Activated naive CD8-positive, alpha-beta T cell treated with anti-CD3 and anti-CD28 coated beads, Interleukin-2, amount 50 U/mL, for 24 hours (primary cell): ENCODE results near the gene SCP2D1.
"Not testable (repeated sequence)": the region's sequence is repeated elsewhere in the genome, so short reads cannot be mapped to it uniquely, and the experiment has no call there.

Source experiments
- ATAC-seq: fragments of 150-1000 bp; cut with Tn5 transposase; one replicate; pipeline ENCODE4 v1.10.0; 2021
- DNase-seq: peaks from one replicate; pipeline ENCODE4 v3.0.0; 2021
- H3K27ac Mint-ChIP-seq: one replicate; pipeline ENCODE4 v1.8.0; 2021; ENCODE audit warnings: mild to moderate bottlenecking, mixed read lengths
- H3K27me3 Mint-ChIP-seq: one replicate; pipeline ENCODE4 v1.8.0; 2021; ENCODE audit warnings: mixed read lengths
- H3K36me3 Mint-ChIP-seq: one replicate; pipeline ENCODE4 v1.8.0; 2021; ENCODE audit warnings: low read depth, mixed read lengths
- H3K4me1 Mint-ChIP-seq: one replicate; pipeline ENCODE4 v1.8.0; 2021; ENCODE audit warnings: mixed read lengths
- H3K4me3 Mint-ChIP-seq: one replicate; pipeline ENCODE4 v1.8.0; 2021; ENCODE audit warnings: mild to moderate bottlenecking, moderate library complexity, mixed read lengths
- H3K9me3 Mint-ChIP-seq: one replicate; pipeline ENCODE4 v1.8.0; 2021; ENCODE audit warnings: mixed read lengths

SCP2D1 gene

GRCh38 chr20:18813483-18813882 is at the start of gene SCP2D1:
Gene SCP2D1, plus strand, starts transcription at chr20:18813783. Its CDS starts 33 bp downstream, at chr20:18813816.
- H3K27ac Mint-ChIP-seq, result no peak within 1 kb of the TSS
- H3K4me1 Mint-ChIP-seq, result no peaks in the 10 kb centered on the region
- H3K4me3 Mint-ChIP-seq, result no peak within 1 kb of the TSS
- DNase-seq, result no peak
- H3K27me3 Mint-ChIP-seq, result peaks cover 2% of the 10 kb centered on the region
- no peaks in the 10 kb centered on the region for H3K9me3 Mint-ChIP-seq
- no peak for ATAC-seq
- H3K36me3 Mint-ChIP-seq, result no peaks in the 10 kb centered on the region

DNA sequence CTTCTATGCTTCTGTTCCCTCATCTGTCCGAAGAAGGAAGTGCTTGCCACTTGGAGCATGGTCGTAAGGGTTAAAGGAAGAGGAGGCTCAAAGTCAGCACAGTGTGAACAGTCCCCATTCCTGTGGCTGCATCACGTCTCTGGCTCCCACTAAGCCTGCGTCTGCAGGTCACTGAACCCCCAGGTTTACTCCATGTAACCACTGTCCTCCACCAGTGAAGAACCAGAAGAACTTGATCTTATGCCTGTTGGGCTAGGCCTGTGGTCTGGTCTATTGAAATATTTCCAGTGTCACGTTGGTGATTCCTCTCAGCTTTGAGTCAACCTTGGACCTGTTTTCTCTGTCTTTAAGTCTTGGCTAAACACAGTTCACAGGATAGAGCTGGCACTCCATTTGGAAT is 45.9 kb upstream of the SCP2D1 start:
- H3K9me3 Mint-ChIP-seq, result no peaks in the 10 kb centered on the region
- no peak for ATAC-seq
- H3K27me3 Mint-ChIP-seq, result peaks cover 5% of the 10 kb centered on the region
- no peak overlapping the region for H3K27ac Mint-ChIP-seq
- peaks cover 10% of the 10 kb centered on the region for H3K36me3 Mint-ChIP-seq
- DNase-seq, result no peak
- no peaks in the 10 kb centered on the region for H3K4me1 Mint-ChIP-seq
- H3K4me3 Mint-ChIP-seq, result no peak overlapping the region

GRCh38 chr20:18773566-18773965 is 40.0 kb upstream of the SCP2D1 start:
- no peaks in the 10 kb centered on the region for H3K9me3 Mint-ChIP-seq
- peaks cover 5% of the 10 kb centered on the region for H3K27me3 Mint-ChIP-seq
- no peak for DNase-seq
- H3K4me3 Mint-ChIP-seq, result no peak overlapping the region
- no peaks in the 10 kb centered on the region for H3K36me3 Mint-ChIP-seq
- no peak overlapping the region for H3K27ac Mint-ChIP-seq
- H3K4me1 Mint-ChIP-seq, result no peaks in the 10 kb centered on the region
- no peak for ATAC-seq

DNA sequence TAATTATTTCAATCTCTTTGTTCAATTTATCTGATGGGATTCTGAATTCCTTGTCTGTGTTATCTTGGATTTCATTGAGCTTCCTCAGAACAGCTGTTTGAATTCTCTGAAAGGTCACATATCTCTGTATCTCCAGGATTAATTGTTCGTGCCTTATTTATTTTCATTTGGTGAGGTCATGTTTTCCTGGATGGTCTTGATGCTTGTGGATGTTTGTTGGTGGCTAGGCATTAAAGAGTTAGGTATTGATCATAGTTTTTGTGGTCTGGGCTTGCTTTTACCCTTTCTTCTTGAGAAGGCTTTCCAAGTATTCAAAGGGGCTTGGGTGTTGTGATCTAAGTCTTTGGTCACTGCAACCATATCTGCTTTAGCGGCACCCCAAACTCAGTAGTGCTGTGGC is 39.4 kb upstream of the SCP2D1 start:
- Mint-ChIP-seq H3K4me3 (no peak overlapping the region), H3K9me3 (no peaks in the 10 kb centered on the region), H3K27ac (no peak overlapping the region), H3K36me3 (no peaks in the 10 kb centered on the region), H3K27me3 (peaks cover 5% of the 10 kb centered on the region), H3K4me1 (no peaks in the 10 kb centered on the region)
- ATAC-seq (no peak), DNase-seq (no peak)

GRCh38 chr20:18775633-18776032 is 38.0 kb upstream of the SCP2D1 start:
- H3K9me3 Mint-ChIP-seq, result no peaks in the 10 kb centered on the region
- no peak overlapping the region for H3K4me3 Mint-ChIP-seq
- no peak for ATAC-seq
- H3K27me3 Mint-ChIP-seq, result peaks cover 5% of the 10 kb centered on the region
- DNase-seq, result no peak
- no peaks in the 10 kb centered on the region for H3K36me3 Mint-ChIP-seq
- H3K27ac Mint-ChIP-seq, result no peak overlapping the region
- H3K4me1 Mint-ChIP-seq, result no peaks in the 10 kb centered on the region

DNA sequence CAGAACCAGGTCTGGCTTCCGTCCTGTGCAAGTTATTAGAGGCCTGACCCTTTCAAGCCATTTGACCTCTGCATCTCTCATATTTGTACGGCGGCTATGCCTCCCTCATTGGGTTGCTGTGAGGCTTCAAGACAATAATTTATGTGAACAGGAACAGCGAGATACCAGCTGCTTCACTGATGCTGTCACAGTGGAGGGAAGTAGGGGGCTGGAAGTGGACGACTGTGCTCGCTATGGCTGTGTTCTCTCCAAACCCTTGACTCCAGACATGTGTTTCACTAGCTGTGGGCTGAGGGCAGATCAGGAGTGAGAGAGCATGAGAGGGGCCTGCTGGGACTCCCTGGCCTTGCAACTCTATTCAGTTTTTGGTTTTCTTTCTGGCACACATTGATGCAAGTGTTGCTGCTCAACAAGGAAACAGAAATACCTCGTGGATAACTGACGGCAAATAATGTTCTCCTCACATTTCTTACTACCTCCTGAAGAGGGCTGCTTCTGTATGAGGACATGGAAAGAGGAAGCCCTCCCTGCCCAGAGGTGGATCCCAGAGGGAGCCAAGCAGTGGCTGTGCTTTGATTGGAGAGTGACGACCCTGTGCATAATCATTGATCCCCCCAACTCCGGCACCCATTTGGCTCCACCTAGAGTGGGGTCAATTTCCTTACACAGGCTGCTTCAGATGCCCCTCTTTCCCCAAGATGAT is 34.7 kb upstream of the SCP2D1 start:
- Mint-ChIP-seq H3K4me1 (no peaks in the 10 kb centered on the region), H3K4me3 (no peak overlapping the region), H3K9me3 (no peaks in the 10 kb centered on the region), H3K27me3 (no peaks in the 10 kb centered on the region), H3K36me3 (no peaks in the 10 kb centered on the region), H3K27ac (no peak overlapping the region)
- ATAC-seq (no peak), DNase-seq (no peak)

GRCh38 chr20:18780385-18781130 is 33.0 kb upstream of the SCP2D1 start:
- ATAC-seq, result no peak
- H3K27ac Mint-ChIP-seq, result no peak overlapping the region
- no peak for DNase-seq
- H3K4me1 Mint-ChIP-seq, result no peaks in the 10 kb centered on the region
- H3K36me3 Mint-ChIP-seq, result no peaks in the 10 kb centered on the region
- H3K9me3 Mint-ChIP-seq, result no peaks in the 10 kb centered on the region
- H3K4me3 Mint-ChIP-seq, result no peak overlapping the region
- peaks cover under 1% of the 10 kb centered on the region for H3K27me3 Mint-ChIP-seq

DNA sequence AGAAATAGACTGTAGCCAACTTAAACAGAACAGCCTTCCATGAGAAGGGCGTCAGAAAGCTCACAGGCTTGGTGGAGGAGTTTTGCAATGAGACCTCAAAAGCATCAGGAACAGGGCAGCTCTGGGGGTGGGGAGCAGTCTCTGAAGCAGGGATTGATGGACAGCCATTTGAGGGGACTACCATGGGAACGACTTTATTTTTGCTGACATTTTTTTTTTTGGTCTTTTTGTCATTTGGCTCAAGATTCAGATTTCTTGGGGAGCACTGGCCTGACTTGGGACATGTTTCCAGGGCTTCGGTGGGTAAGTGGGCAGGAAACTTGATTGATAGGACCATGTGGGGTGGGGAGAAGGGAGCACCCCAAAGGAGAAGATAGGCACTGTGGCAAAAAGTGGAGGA is 32.1 kb upstream of the SCP2D1 start:
- Mint-ChIP-seq H3K4me3 (no peak overlapping the region), H3K27ac (no peak overlapping the region), H3K4me1 (no peaks in the 10 kb centered on the region), H3K9me3 (no peaks in the 10 kb centered on the region), H3K36me3 (no peaks in the 10 kb centered on the region), H3K27me3 (peaks cover 3% of the 10 kb centered on the region)
- no peak for DNase-seq
- ATAC-seq, result no peak

DNA sequence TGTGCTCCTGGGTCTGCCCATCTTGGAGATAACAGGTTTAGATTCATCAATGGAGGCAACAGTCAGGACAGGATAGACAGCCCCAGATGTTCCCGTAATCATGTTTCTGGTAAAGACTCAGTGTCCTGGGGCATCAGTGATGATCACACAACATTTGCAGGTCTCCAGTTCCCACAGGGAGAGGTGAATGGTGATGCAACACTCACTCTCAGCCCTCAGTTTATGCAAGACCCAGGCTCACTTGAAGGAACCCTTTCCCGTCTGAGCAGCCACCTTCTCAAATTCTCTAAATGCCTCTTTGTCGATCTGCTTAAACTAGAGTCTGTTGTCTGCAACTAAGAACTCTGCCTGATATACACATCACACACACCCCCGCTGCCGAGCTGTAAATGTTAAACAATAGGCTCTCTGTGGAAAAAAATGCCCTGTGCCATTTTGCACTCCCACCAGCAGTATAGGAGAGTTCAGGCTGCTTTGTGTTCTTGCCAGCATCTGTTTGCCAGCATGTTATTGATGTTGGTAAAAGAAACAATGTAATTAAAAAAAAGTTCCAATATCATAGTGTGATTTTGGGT is 30.1 kb upstream of the SCP2D1 start:
- Mint-ChIP-seq H3K27ac (no peak overlapping the region), H3K4me3 (no peak overlapping the region), H3K27me3 (peaks cover 11% of the 10 kb centered on the region), H3K4me1 (no peaks in the 10 kb centered on the region), H3K9me3 (no peaks in the 10 kb centered on the region), H3K36me3 (no peaks in the 10 kb centered on the region)
- no peak for DNase-seq
- no peak for ATAC-seq

DNA sequence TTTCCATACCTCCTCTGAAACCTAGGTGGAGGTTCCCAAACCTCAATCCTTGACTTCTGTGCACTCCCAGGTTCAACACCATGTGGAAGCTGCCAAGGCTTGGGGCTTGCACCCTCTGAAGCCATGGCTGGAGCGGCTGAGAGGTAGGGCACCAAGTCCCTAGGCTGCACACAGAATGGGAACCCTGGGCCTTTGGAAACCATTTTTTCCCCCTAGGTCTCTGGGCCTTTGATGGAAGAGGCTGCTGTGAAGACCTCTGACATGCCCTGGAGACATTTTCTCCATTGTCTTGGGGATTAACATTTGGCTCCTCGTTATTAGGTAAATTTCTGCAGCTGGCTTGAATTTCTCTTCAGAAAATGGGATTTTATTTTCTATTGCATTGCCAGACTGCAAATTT is 26.5 kb upstream of the SCP2D1 start:
- H3K4me3 Mint-ChIP-seq, DNase-seq, H3K4me1 Mint-ChIP-seq, ATAC-seq, H3K36me3 Mint-ChIP-seq, H3K27ac Mint-ChIP-seq, H3K9me3 Mint-ChIP-seq: not testable (repeated sequence)
- H3K27me3 Mint-ChIP-seq, result peaks cover 17% of the 10 kb centered on the region

- H3K4me3 Mint-ChIP-seq, result no peak overlapping the region
- no peaks in the 10 kb centered on the region for H3K4me1 Mint-ChIP-seq
- no peak for ATAC-seq
- no peaks in the 10 kb centered on the region for H3K36me3 Mint-ChIP-seq
- H3K27me3 Mint-ChIP-seq, result peaks cover 19% of the 10 kb centered on the region
- H3K9me3 Mint-ChIP-seq, result no peaks in the 10 kb centered on the region
- no peak for DNase-seq
- no peak overlapping the region for H3K27ac Mint-ChIP-seq
These were observed 25.6 kb upstream of the SCP2D1 start for GRCh38 chr20:18788021-18788420.

GRCh38 chr20:18790787-18791186 is 22.8 kb upstream of the SCP2D1 start:
- DNase-seq (no peak), ATAC-seq (no peak)
- Mint-ChIP-seq H3K27ac (no peak overlapping the region), H3K27me3 (peaks cover 17% of the 10 kb centered on the region), H3K4me1 (peaks cover 12% of the 10 kb centered on the region), H3K36me3 (no peaks in the 10 kb centered on the region), H3K4me3 (no peak overlapping the region), H3K9me3 (no peaks in the 10 kb centered on the region)

GRCh38 chr20:18793625-18794427 is 19.8 kb upstream of the SCP2D1 start:
- Mint-ChIP-seq H3K27me3 (peaks cover 8% of the 10 kb centered on the region), H3K4me3 (peak overlapping the region; percentile 86), H3K36me3 (peaks cover 5% of the 10 kb centered on the region), H3K4me1 (peaks cover 12% of the 10 kb centered on the region), H3K9me3 (peaks cover 4% of the 10 kb centered on the region), H3K27ac (peak overlapping the region; percentile 89)
- DNase-seq (peak; percentile 81), ATAC-seq (peak; percentile 99)

- peaks cover 12% of the 10 kb centered on the region for H3K4me1 Mint-ChIP-seq
These were observed 19.2 kb upstream of the SCP2D1 start for GRCh38 chr20:18794428-18794787.

More at GRCh38 chr20:18794428-18794787, 19.2 kb upstream of the SCP2D1 start:
- Mint-ChIP-seq H3K36me3 (peaks cover 5% of the 10 kb centered on the region), H3K9me3 (peaks cover 4% of the 10 kb centered on the region), H3K27me3 (peaks cover 8% of the 10 kb centered on the region), H3K4me3 (peak overlapping the region; percentile 86), H3K27ac (peak overlapping the region; percentile 89)
- DNase-seq (no peak), ATAC-seq (no peak)
